Prostate gland (tissue), 2 donors: ENCODE data around the gene FBXW8. TPM values are rescaled to one million over a fixed set of nuclear protein-coding genes. Genes with fewer than 3 reads are reported as not detected.

Experiments
- DNase-seq: peaks from one replicate; pipeline ENCODE4 v3.0.0-alpha.2; 2019; ENCODE audit warnings: low spot score
- H3K27ac ChIP-seq, 2 donors: fragments of 200-600 bp; sonication (generic); 2 replicates each; pipeline ENCODE4 v1.5.1; 2017 to 2019
- H3K27me3 ChIP-seq: fragments of 200-600 bp; sonication (generic); replicated peaks from 2 replicates; pipeline ENCODE4 v1.5.1; 2019; ENCODE audit not compliant: insufficient read depth
- H3K36me3 ChIP-seq, 2 donors: fragments of 200-600 bp; sonication (generic); 1 replicate in 1 of 2; 2 replicates in 1 of 2; pipeline versions ENCODE4 v1.5.1 to v1.8.1; 2017 to 2019
- H3K4me1 ChIP-seq: fragments of 200-600 bp; sonication (generic); replicated peaks from 2 replicates; pipeline ENCODE4 v1.5.1; 2019
- H3K4me3 ChIP-seq, 2 donors: fragments of 200-600 bp; sonication (generic); 2 replicates each; pipeline ENCODE4 v1.5.1; 2017 to 2019
- H3K9me3 ChIP-seq: fragments of 200-600 bp; sonication (generic); 2 replicates; pipeline ENCODE4 v1.5.1; 2017
- CTCF ChIP-seq, 4 experiments: fragments of 200-600 bp in 2 of 4; fragments of 450-650 bp in 2 of 4; sonication (generic) in 2 of 4; IDR thresholded peaks; 1 replicate in 3 of 4; 2 replicates in 1 of 4; pipeline ENCODE4 v1.5.1; 2016 to 2019; ENCODE audit warnings: antibody characterized with exemption in 4 of 4, mild to moderate bottlenecking in 2 of 4, moderate library complexity in 2 of 4
- POLR2A ChIP-seq: fragments of 450-650 bp; IDR thresholded peaks from one replicate; pipeline ENCODE4 v1.6.1; 2016; ENCODE audit warnings: antibody characterized with exemption, mild to moderate bottlenecking
- POLR2AphosphoS5 ChIP-seq: sonication (generic); formaldehyde crosslinking; IDR thresholded peaks from one replicate; pipeline ENCODE4 v1.6.1; 2017; ENCODE audit warnings: antibody characterized with exemption
- WGBS: methylation state at CpG from one replicate; pipeline ENCODE4 v1.1.5; 2018; 5-methylcytosine and 5-hydroxymethylcytosine counted together
- intact Hi-C: fragments of 100-400 bp; cut with DNase I; formaldehyde crosslinking; loops from one replicate; pipeline ENCODE4 v1.14.2; 2022
- total RNA-seq, 2 donors: library from RNA; depleted of rRNA; stranded (reverse); fragments of >200 nt; gene quantifications; one replicate each; pipeline ENCODE4 v1.1.0, GENCODE V29; 2016

Gene FBXW8
- total RNA-seq, 2 donors from 2014 or later = 20.8 to 26.7 TPM

GRCh38 chr12:116915326-116915725 lies 4.6 kb downstream of the FBXW8 start:
- H3K9me3 ChIP-seq = no peaks in the 10 kb centered on the region
- WGBS = 100% methylated on average over 1 of the region's 1 CpG
- no peaks in the 10 kb centered on the region for H3K36me3 ChIP-seq
- no peak for DNase-seq
- H3K27me3 ChIP-seq = no peaks in the 10 kb centered on the region
- no peak overlapping the region for H3K4me3 ChIP-seq
- H3K4me1 ChIP-seq = peaks cover 6% of the 10 kb centered on the region
- intact Hi-C loops = no loop called here
- TF ChIP-seq POLR2A (no peak), POLR2AphosphoS5 (no peak), CTCF (IDR thresholded peaks at IDR 0.05) (no peak)
- H3K27ac ChIP-seq = no peak overlapping the region

GRCh38 chr12:116916122-116916521 lies 5.4 kb downstream of the FBXW8 start:
- Histone ChIP-seq H3K36me3 (no peaks in the 10 kb centered on the region), H3K27ac (no peak overlapping the region), H3K4me1 (peaks cover 6% of the 10 kb centered on the region), H3K4me3 (no peak overlapping the region), H3K27me3 (no peaks in the 10 kb centered on the region), H3K9me3 (no peaks in the 10 kb centered on the region)
- intact Hi-C loops = no loop called here
- TF ChIP-seq CTCF (IDR thresholded peaks at IDR 0.05) (no peak), POLR2A (no peak), POLR2AphosphoS5 (no peak)
- no peak for DNase-seq

- H3K4me3 ChIP-seq = no peak overlapping the region
- peaks cover 6% of the 10 kb centered on the region for H3K4me1 ChIP-seq
- TF ChIP-seq CTCF (IDR thresholded peaks at IDR 0.05) = no peak
- TF ChIP-seq POLR2A = no peak
- TF ChIP-seq POLR2AphosphoS5 = no peak
- 63% methylated on average over 5 of the region's 5 CpGs for WGBS
- H3K27me3 ChIP-seq = no peaks in the 10 kb centered on the region
- H3K36me3 ChIP-seq = no peaks in the 10 kb centered on the region
- intact Hi-C loops = no loop called here
- H3K9me3 ChIP-seq = no peaks in the 10 kb centered on the region
- no peak overlapping the region for H3K27ac ChIP-seq
- no peak for DNase-seq
These were observed 6.0 kb downstream of the FBXW8 start for GRCh38 chr12:116916714-116917114.

- intact Hi-C loops = no loop called here
- H3K27me3 ChIP-seq = no peaks in the 10 kb centered on the region
- H3K4me3 ChIP-seq = no peak overlapping the region
- 96% methylated on average over 2 of the region's 2 CpGs for WGBS
- no peak for TF ChIP-seq POLR2AphosphoS5
- H3K9me3 ChIP-seq = no peaks in the 10 kb centered on the region
- no peaks in the 10 kb centered on the region for H3K36me3 ChIP-seq
- peaks cover 6% of the 10 kb centered on the region for H3K4me1 ChIP-seq
- H3K27ac ChIP-seq = no peak overlapping the region
- DNase-seq = no peak
These were observed 7.7 kb downstream of the FBXW8 start for GRCh38 chr12:116918464-116918863.

GRCh38 chr12:116919247-116919661 lies 8.5 kb downstream of the FBXW8 start:
- H3K9me3 ChIP-seq = no peaks in the 10 kb centered on the region
- H3K36me3 ChIP-seq = no peaks in the 10 kb centered on the region
- no peak overlapping the region for H3K4me3 ChIP-seq
- no peak overlapping the region for H3K27ac ChIP-seq
- no peak for TF ChIP-seq CTCF (IDR thresholded peaks at IDR 0.05)
- TF ChIP-seq POLR2A = no peak
- no peak for TF ChIP-seq POLR2AphosphoS5
- 52% methylated on average over 4 of the region's 4 CpGs for WGBS
- intact Hi-C loops = no loop called here
- DNase-seq = no peak
- peaks cover 6% of the 10 kb centered on the region for H3K4me1 ChIP-seq
- no peaks in the 10 kb centered on the region for H3K27me3 ChIP-seq
